ENCODE data around the gene BAHD1.

The BAHD1 gene

DNA sequence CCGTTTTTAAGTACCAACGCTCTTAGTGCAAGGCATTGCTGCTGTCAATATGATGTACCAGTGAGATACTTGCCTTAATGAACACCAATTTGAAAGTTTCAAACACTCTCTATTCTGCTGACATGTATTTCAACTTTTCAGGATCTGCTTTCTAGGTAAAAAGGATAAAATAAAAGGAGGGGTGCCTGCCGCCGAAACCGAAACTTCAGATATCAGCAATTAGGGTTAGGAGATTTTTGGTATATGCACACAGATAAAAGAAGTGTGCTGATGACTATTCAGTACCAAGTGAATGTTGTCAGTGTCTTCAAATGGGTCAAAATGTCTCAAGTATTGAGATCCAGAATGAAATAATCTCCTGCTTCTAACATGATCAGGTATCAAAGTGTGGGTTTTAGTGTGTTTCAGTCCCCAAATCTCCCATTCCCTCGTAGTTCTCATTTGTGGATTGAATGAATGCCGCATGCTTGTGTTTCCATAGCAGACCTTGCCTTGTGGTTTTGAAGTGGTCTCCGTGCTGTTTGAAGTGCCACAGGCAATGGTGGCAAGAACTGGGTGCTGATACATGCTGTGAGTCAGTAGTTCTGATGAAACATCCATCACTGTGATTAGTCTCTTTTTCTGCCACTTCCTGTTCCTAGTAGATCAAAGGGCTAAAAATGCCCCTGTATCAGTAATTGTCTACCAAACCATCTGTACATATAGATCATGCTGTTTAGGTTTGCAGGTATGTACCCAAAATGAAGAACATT, 52.5 kb downstream of the BAHD1 start:
- TF ChIP-seq, protein P1, sequence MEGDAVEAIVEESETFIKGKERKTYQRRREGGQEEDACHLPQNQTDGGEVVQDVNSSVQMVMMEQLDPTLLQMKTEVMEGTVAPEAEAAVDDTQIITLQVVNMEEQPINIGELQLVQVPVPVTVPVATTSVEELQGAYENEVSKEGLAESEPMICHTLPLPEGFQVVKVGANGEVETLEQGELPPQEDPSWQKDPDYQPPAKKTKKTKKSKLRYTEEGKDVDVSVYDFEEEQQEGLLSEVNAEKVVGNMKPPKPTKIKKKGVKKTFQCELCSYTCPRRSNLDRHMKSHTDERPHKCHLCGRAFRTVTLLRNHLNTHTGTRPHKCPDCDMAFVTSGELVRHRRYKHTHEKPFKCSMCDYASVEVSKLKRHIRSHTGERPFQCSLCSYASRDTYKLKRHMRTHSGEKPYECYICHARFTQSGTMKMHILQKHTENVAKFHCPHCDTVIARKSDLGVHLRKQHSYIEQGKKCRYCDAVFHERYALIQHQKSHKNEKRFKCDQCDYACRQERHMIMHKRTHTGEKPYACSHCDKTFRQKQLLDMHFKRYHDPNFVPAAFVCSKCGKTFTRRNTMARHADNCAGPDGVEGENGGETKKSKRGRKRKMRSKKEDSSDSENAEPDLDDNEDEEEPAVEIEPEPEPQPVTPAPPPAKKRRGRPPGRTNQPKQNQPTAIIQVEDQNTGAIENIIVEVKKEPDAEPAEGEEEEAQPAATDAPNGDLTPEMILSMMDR (IDR thresholded peaks at IDR 0.05) = no peak
- H3K9me3 ChIP-seq = no peaks in the 10 kb centered on the region
- H3K4me3 ChIP-seq (ENCODE audit: low read depth in 1 of 2, low read length in 1 of 2) = no peak overlapping the region
- no peak overlapping the region for H3K27ac ChIP-seq
- no peaks in the 10 kb centered on the region for H3K4me1 ChIP-seq (ENCODE audit: control insufficient read depth in 1 of 2, insufficient read depth in 1 of 2, low read depth in 1 of 2, low read length in 1 of 2)
- H3K27me3 ChIP-seq = peaks cover 17% of the 10 kb centered on the region
- H3K36me3 ChIP-seq = no peaks in the 10 kb centered on the region

DNA sequence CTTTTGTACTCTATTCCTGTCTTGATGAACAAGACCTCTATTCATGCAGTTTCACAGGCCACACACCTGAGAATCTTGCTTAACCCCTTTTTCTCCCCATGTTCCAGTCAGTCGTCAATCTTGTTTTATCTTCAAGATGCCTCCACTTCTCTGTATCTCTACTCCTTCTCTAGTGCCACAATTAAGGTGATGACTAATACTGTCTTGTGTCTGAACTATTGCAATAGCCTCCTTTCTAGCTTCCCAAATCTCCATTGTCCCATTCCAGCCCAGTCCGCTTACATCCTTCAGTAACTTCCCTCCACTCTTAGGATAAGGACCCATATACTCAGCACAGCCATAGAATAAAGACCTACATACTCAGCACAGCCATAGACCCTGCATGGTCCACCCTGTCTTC, 54.8 kb downstream of the BAHD1 start:
- TF ChIP-seq, protein P1 (IDR thresholded peaks at IDR 0.05) = no peak
- H3K27ac ChIP-seq = no peak overlapping the region
- H3K4me1 ChIP-seq (ENCODE audit: control insufficient read depth in 1 of 2, insufficient read depth in 1 of 2, low read depth in 1 of 2, low read length in 1 of 2) = no peaks in the 10 kb centered on the region

DNA sequence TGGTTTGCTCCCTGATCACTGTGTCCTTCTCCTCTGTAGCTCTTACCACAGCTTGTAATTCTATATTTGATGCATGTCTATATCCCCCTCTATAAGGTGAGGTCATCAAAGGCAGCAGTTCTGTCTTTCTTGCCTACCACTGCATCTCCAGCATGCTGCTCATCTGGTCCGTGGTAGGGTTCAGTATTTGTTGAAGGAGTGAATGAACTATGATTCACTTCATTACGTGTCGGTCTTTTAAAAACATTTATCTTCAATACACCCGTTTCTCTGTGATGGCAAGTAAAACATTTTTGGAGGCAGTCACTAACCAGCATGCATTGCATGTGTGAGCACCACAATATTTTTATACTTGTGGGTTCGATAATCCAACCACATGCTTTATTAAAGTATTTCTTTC, 57.7 kb downstream of the BAHD1 start:
- Histone ChIP-seq H3K4me1 (ENCODE audit: control insufficient read depth in 1 of 2, insufficient read depth in 1 of 2, low read depth in 1 of 2, low read length in 1 of 2) (no peaks in the 10 kb centered on the region), H3K36me3 (no peaks in the 10 kb centered on the region), H3K9me3 (no peaks in the 10 kb centered on the region), H3K27ac (no peak overlapping the region), H3K27me3 (peaks cover 36% of the 10 kb centered on the region), H3K4me3 (ENCODE audit: low read depth in 1 of 2, low read length in 1 of 2) (no peak overlapping the region)
- TF ChIP-seq, protein P1 (IDR thresholded peaks at IDR 0.05) = no peak

More for the DNA sequence above, 54.8 kb downstream of the BAHD1 start:
- H3K27me3 ChIP-seq = peaks cover 26% of the 10 kb centered on the region
- no peak overlapping the region for H3K4me3 ChIP-seq (ENCODE audit: low read depth in 1 of 2, low read length in 1 of 2)
- H3K36me3 ChIP-seq = no peaks in the 10 kb centered on the region
- H3K9me3 ChIP-seq = no peaks in the 10 kb centered on the region

DNA sequence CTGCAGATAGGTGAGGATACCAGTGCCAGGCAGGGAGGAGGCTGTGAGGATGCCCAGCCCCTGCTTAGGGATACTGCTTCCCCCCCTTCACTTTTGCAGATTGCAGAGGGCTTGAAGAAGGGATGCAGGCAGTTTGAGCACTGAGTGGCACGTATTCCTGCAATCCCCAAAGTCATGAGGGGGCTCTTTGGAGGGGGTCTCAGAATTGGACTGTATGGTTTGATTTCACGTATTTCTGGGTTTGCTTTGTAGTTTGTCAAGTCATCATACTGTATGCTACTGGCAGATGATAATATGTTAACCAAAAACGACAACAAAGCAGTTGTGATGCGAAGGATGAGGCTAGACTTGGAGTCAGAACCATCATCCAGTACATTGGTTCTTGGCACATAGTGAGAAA, 58.1 kb downstream of the BAHD1 start:
- Histone ChIP-seq H3K36me3 (no peaks in the 10 kb centered on the region), H3K27ac (no peak overlapping the region), H3K4me1 (ENCODE audit: control insufficient read depth in 1 of 2, insufficient read depth in 1 of 2, low read depth in 1 of 2, low read length in 1 of 2) (no peaks in the 10 kb centered on the region), H3K27me3 (peaks cover 36% of the 10 kb centered on the region), H3K9me3 (no peaks in the 10 kb centered on the region), H3K4me3 (ENCODE audit: low read depth in 1 of 2, low read length in 1 of 2) (no peak overlapping the region)
- TF ChIP-seq, protein P1 (IDR thresholded peaks at IDR 0.05) = no peak

DNA sequence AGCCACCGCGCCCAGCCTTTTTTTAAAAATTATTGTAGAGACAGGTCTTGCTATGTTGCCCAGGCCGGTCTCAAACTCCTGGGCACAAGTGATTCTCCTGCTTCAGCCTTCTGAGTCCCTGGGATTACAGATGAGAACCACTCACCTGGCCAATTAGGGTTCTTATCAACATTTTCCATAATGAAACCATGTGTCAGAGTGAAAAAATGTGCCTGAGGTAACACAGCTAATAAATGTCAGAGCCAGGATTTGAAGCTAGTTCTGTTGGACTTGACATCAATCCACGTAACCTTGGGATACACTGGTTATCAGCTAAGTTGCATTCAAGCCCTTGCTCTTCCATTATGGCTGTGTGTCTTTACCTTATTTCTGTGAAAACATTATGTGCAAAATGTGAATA, 59.2 kb downstream of the BAHD1 start:
- Histone ChIP-seq H3K27me3 (peaks cover 42% of the 10 kb centered on the region), H3K9me3 (no peaks in the 10 kb centered on the region), H3K36me3 (no peaks in the 10 kb centered on the region), H3K4me3 (ENCODE audit: low read depth in 1 of 2, low read length in 1 of 2) (no peak overlapping the region), H3K27ac (no peak overlapping the region), H3K4me1 (ENCODE audit: control insufficient read depth in 1 of 2, insufficient read depth in 1 of 2, low read depth in 1 of 2, low read length in 1 of 2) (no peaks in the 10 kb centered on the region)
- TF ChIP-seq, protein P1 (IDR thresholded peaks at IDR 0.05) = no peak

Measured in neutrophil (primary cell).